GM18511 (cell line): ENCODE measurements around the gene PTPRD.

Experiments used
- ATAC-seq: cut with Tn5 transposase; IDR thresholded peaks from one replicate; pipeline ENCODE4 v1.9.1; 2021; ENCODE audit warnings: mild to moderate bottlenecking, moderate library complexity; ENCODE audit not compliant: unreplicated experiment

PTPRD gene

GRCh38 chr9:8812888-8813287, 1799.9 kb downstream of the PTPRD start:
- ATAC-seq: no peak

- ATAC-seq: no peak
Observed at GRCh38 chr9:8809741-8810140, 1803.1 kb downstream of the PTPRD start.

- no peak for ATAC-seq
Observed at GRCh38 chr9:8806150-8806549, 1806.7 kb downstream of the PTPRD start.

- no peak for ATAC-seq
Observed at GRCh38 chr9:8804613-8805012, 1808.2 kb downstream of the PTPRD start.

GRCh38 chr9:8802242-8802641, 1810.6 kb downstream of the PTPRD start:
- no peak for ATAC-seq

- ATAC-seq: no peak
Observed at GRCh38 chr9:8800196-8800595, 1812.6 kb downstream of the PTPRD start.

- ATAC-seq: no peak
Observed at GRCh38 chr9:8799615-8800014, 1813.2 kb downstream of the PTPRD start.

GRCh38 chr9:8799206-8799605, 1813.6 kb downstream of the PTPRD start:
- no peak for ATAC-seq

- ATAC-seq: no peak
Observed at GRCh38 chr9:8784838-8785237, 1828.0 kb downstream of the PTPRD start.

GRCh38 chr9:8783941-8784340, 1828.9 kb downstream of the PTPRD start:
- no peak for ATAC-seq

GRCh38 chr9:8782237-8782636, 1830.6 kb downstream of the PTPRD start:
- ATAC-seq: no peak

GRCh38 chr9:8781458-8781857, 1831.3 kb downstream of the PTPRD start:
- no peak for ATAC-seq

GRCh38 chr9:8780386-8780785, 1832.4 kb downstream of the PTPRD start:
- no peak for ATAC-seq

GRCh38 chr9:8779478-8779877, 1833.3 kb downstream of the PTPRD start:
- no peak for ATAC-seq

GRCh38 chr9:8778356-8778755, 1834.4 kb downstream of the PTPRD start:
- ATAC-seq: no peak

GRCh38 chr9:8772302-8772701, 1840.5 kb downstream of the PTPRD start:
- no peak for ATAC-seq

- ATAC-seq: no peak
Observed at GRCh38 chr9:8769153-8769552, 1843.6 kb downstream of the PTPRD start.

GRCh38 chr9:8766096-8766495, 1846.7 kb downstream of the PTPRD start:
- ATAC-seq: no peak

GRCh38 chr9:8764051-8764450, 1848.8 kb downstream of the PTPRD start:
- ATAC-seq: no peak

GRCh38 chr9:8762479-8763085, 1850.2 kb downstream of the PTPRD start:
- ATAC-seq: no peak

GRCh38 chr9:8760000-8760767, 1852.6 kb downstream of the PTPRD start:
- no peak for ATAC-seq

- ATAC-seq: no peak
Observed at GRCh38 chr9:8757881-8758280, 1854.9 kb downstream of the PTPRD start.

GRCh38 chr9:8754751-8755150, 1858.1 kb downstream of the PTPRD start:
- ATAC-seq: no peak
